Gastrocnemius medialis (tissue), 4 donors: Measurements from ENCODE around the gene OR2F2. TPM values are rescaled to one million over a fixed set of nuclear protein-coding genes. Genes with fewer than 3 reads are reported as not detected.

Experiments used
- ATAC-seq, 2 donors: fragments of 150-250 bp; one replicate each; pipeline ENCODE4 v1.9.1; 2016
- DNase-seq, 2 donors: peaks; one replicate each; pipeline ENCODE4 v3.0.0-alpha.2; 2019
- H3K27ac ChIP-seq, 4 donors: fragments of 200-600 bp; sonication (generic); 1 replicate in 1 of 4; 2 replicates in 3 of 4; pipeline ENCODE4 v1.5.1; 2016 to 2018; ENCODE audit warnings: mild to moderate bottlenecking in 2 of 4, moderate library complexity in 1 of 4
- H3K27me3 ChIP-seq, 3 donors: fragments of 200-600 bp; sonication (generic) in 2 of 3; 1 replicate in 1 of 3; 2 replicates in 2 of 3; pipeline versions ENCODE4 v1.5.1 to v1.6.0; 2016 to 2019; ENCODE audit warnings: mild to moderate bottlenecking in 1 of 3, moderate library complexity in 1 of 3
- H3K36me3 ChIP-seq, 2 donors: fragments of 200-600 bp; sonication (generic) in 1 of 2; one replicate each; pipeline ENCODE4 v1.5.1; 2017 to 2018
- H3K4me1 ChIP-seq, 2 donors: fragments of 200-600 bp; sonication (generic) in 1 of 2; one replicate each; pipeline ENCODE4 v1.5.1; 2016 to 2017; ENCODE audit warnings: mild to moderate bottlenecking in 2 of 2
- H3K4me3 ChIP-seq, 4 donors: fragments of 200-600 bp; sonication (generic) in 3 of 4; 1 replicate in 1 of 4; 2 replicates in 3 of 4; pipeline ENCODE4 v1.5.1; 2016 to 2019; ENCODE audit warnings: mild to moderate bottlenecking in 2 of 4
- H3K9me3 ChIP-seq, 3 donors: fragments of 200-600 bp; sonication (generic) in 2 of 3; 1 replicate in 1 of 3; 2 replicates in 2 of 3; pipeline ENCODE4 v1.5.1; 2016 to 2019
- CTCF ChIP-seq, 5 experiments: fragments of 450-650 bp in 3 of 5; fragments of 200-600 bp in 2 of 5; sonication (generic) in 2 of 5; IDR thresholded peaks in 4 of 5; conservative IDR thresholded peaks in 1 of 5; 1 replicate in 4 of 5; 2 replicates in 1 of 5; pipeline ENCODE4 v1.5.1; 2016 to 2019; ENCODE audit warnings: antibody characterized with exemption in 5 of 5, mild to moderate bottlenecking in 3 of 5, moderate library complexity in 3 of 5
- POLR2A ChIP-seq, 2 donors: fragments of 450-650 bp; IDR thresholded peaks; one replicate each; pipeline ENCODE4 v1.6.1; 2017; ENCODE audit warnings: antibody characterized with exemption in 2 of 2, mild to moderate bottlenecking in 2 of 2, moderate library complexity in 2 of 2
- in situ Hi-C, 4 donors: fragments of 200-750 bp; cut with MboI; loops; one replicate each; pipeline versions ENCODE4 v1.15.0 to v1.8.0; 2017; ENCODE audit warnings: low sequenced_read_pairs in 4 of 4
- intact Hi-C: fragments of 100-400 bp; cut with DNase I; formaldehyde crosslinking; loops from one replicate; pipeline ENCODE4 v1.15.1; 2023; ENCODE audit warnings: low total_unique reads
- total RNA-seq, 4 donors: library from RNA; depleted of rRNA; stranded (reverse); fragments of >200 nt; gene quantifications; one replicate each; pipeline versions ENCODE4 v1.1.0 to v1.2.3, GENCODE V29; 2016

OR2F2 gene
- total RNA-seq, 4 donors from 2014 or later, result not detected

DNA sequence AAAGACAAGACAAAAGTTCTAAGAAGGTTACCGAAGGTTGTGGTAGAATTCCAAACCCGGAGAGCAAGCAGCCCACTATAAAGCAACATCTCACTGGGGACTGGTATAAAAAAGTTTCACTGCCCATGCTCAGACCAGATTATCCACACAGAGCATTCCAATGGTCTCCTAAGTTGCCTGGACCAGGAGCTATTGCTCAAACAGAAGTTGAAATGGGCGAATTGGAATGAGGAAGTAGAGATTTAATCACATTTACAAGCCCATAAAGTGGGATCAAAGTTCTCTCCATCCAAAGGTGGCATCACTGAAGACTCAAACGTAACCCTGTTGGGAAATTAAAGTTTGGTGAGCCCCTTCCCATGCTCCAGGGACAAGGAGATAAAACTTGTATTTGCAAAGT lies 39.4 kb downstream of the OR2F2 start:
- H3K4me1 ChIP-seq, result no peaks in the 10 kb centered on the region
- no peak for ATAC-seq
- no peaks in the 10 kb centered on the region for H3K27me3 ChIP-seq
- TF ChIP-seq CTCF (IDR thresholded peaks at IDR 0.05 in 4 of 5, conservative IDR thresholded peaks at IDR 0.05 in 1 of 5) (no peak), POLR2A (IDR thresholded peaks at IDR 0.05) (no peak)
- H3K4me3 ChIP-seq, result no peak overlapping the region
- H3K9me3 ChIP-seq, result no peaks in the 10 kb centered on the region
- intact Hi-C loops, result no loop called here
- no peak for DNase-seq
- in situ Hi-C loops, result no loop called here
- H3K27ac ChIP-seq, result no peak overlapping the region
- H3K36me3 ChIP-seq, result no peaks in the 10 kb centered on the region

- intact Hi-C loops, result no loop called here
- TF ChIP-seq POLR2A (IDR thresholded peaks at IDR 0.05) (no peak), CTCF (IDR thresholded peaks at IDR 0.05 in 4 of 5, conservative IDR thresholded peaks at IDR 0.05 in 1 of 5) (no peak)
- DNase-seq, result no peak
- in situ Hi-C loops, result no loop called here
- no peak overlapping the region for H3K4me3 ChIP-seq
- H3K4me1 ChIP-seq, result no peaks in the 10 kb centered on the region
- no peak for ATAC-seq
- H3K27me3 ChIP-seq, result no peaks in the 10 kb centered on the region
- H3K36me3 ChIP-seq, result no peaks in the 10 kb centered on the region
- no peak overlapping the region for H3K27ac ChIP-seq
- no peaks in the 10 kb centered on the region for H3K9me3 ChIP-seq
These were observed 40.6 kb downstream of the OR2F2 start for GRCh38 chr7:143975617-143976016.

DNA sequence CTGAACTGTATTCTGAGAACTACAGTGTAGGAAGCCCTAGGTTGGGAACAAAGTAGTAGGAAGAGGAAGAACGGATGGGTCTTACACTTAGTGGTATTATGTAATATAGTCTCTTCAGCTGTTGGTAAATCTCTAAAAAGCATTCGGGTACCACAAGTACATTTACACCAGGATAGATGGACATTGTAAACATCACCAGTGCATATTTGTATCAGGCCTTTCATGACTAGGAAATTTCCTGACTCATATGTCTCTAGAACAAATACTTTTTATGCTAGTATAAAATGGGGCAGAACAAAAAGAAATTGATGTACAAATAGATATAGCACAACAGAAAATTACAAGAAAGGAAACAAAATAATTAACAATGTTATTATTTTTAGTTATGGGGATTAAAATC lies 43.6 kb downstream of the OR2F2 start:
- intact Hi-C loops (no loop called here), in situ Hi-C loops (no loop called here)
- no peak for ATAC-seq
- H3K4me3 ChIP-seq, result no peak overlapping the region
- H3K4me1 ChIP-seq, result no peaks in the 10 kb centered on the region
- no peaks in the 10 kb centered on the region for H3K36me3 ChIP-seq
- TF ChIP-seq CTCF (IDR thresholded peaks at IDR 0.05 in 4 of 5, conservative IDR thresholded peaks at IDR 0.05 in 1 of 5), result no peak
- TF ChIP-seq POLR2A (IDR thresholded peaks at IDR 0.05), result no peak
- no peak overlapping the region for H3K27ac ChIP-seq
- H3K9me3 ChIP-seq, result no peaks in the 10 kb centered on the region
- no peaks in the 10 kb centered on the region for H3K27me3 ChIP-seq
- DNase-seq, result no peak

- DNase-seq (no peak), ATAC-seq (no peak)
- in situ Hi-C loops (no loop called here), intact Hi-C loops (no loop called here)
- H3K4me3 ChIP-seq, result no peak overlapping the region
- H3K4me1 ChIP-seq, result no peaks in the 10 kb centered on the region
- no peaks in the 10 kb centered on the region for H3K27me3 ChIP-seq
- no peaks in the 10 kb centered on the region for H3K9me3 ChIP-seq
- no peaks in the 10 kb centered on the region for H3K36me3 ChIP-seq
- H3K27ac ChIP-seq, result no peak overlapping the region
- TF ChIP-seq CTCF (IDR thresholded peaks at IDR 0.05 in 4 of 5, conservative IDR thresholded peaks at IDR 0.05 in 1 of 5) (no peak), POLR2A (IDR thresholded peaks at IDR 0.05) (no peak)
These were observed 44.3 kb downstream of the OR2F2 start for GRCh38 chr7:143979359-143979758.

DNA sequence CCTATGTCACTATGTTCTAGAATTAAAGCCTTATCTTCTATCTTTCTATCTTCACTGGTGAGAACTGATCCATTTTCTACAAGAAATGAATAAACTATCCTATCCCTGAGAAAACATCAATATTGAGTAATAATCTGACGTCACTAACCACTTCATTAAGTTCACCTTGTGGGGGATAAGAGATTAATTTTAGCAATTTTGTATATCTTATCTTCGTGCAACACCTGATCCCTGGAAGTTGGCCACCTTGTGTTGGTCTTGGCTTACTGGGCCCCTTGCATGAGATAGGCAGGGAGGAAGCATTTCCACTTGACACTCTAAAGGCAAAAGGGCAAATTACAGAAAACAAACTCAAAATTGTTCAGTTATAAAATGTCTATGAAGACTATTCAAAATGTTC lies 45.0 kb downstream of the OR2F2 start:
- in situ Hi-C loops, result no loop called here
- Histone ChIP-seq H3K4me3 (no peak overlapping the region), H3K4me1 (no peaks in the 10 kb centered on the region), H3K36me3 (no peaks in the 10 kb centered on the region), H3K27me3 (no peaks in the 10 kb centered on the region), H3K27ac (no peak overlapping the region), H3K9me3 (no peaks in the 10 kb centered on the region)
- no peak for DNase-seq
- ATAC-seq, result no peak
- TF ChIP-seq POLR2A (IDR thresholded peaks at IDR 0.05) (no peak), CTCF (IDR thresholded peaks at IDR 0.05 in 4 of 5, conservative IDR thresholded peaks at IDR 0.05 in 1 of 5) (no peak)
- intact Hi-C loops, result no loop called here
